ENCODE data around the gene SERPING1. TPM values are rescaled to one million over a fixed set of nuclear protein-coding genes. Genes with fewer than 3 reads are reported as not detected.

SERPING1 gene
- total and polyA plus RNA-seq, 2 donors (not counting 3 experiments of a cell fraction or from before 2014, with no cell fraction given) = 0.30 TPM; not detected in 1

GRCh38 chr11:57633394-57634070 lies 36.0 kb downstream of the SERPING1 start:
- BruUV-seq (replicated peaks) = no TSS peak

GRCh38 chr11:57634311-57634710 lies 36.8 kb downstream of the SERPING1 start:
- DNase-seq (ENCODE audit: low read depth, low spot score) (no peak), FAIRE-seq (no peak)
- TF ChIP-seq GATA2 (IDR thresholded peaks at IDR 0.05; ENCODE audit: insufficient read depth, insufficient read length, low read depth, low read length) = no peak
- Histone ChIP-seq H3K9ac (replicated peaks; ENCODE audit: extremely low read depth, insufficient read depth, low read length) (no peak overlapping the region), H3K9me3 (replicated peaks; ENCODE audit: control insufficient read depth, insufficient read depth, low read length) (no peaks in the 10 kb centered on the region), H3K4me1 (ENCODE audit: control insufficient read depth, extremely low read depth, insufficient read depth, low read length) (peaks cover 6% of the 10 kb centered on the region), H2AFZ (ENCODE audit: low read depth, low read length) (no peak overlapping the region), H3K79me2 (ENCODE audit: control insufficient read depth, insufficient read depth, low read length) (peaks cover 9% of the 10 kb centered on the region), H3K27me3 (ENCODE audit: control insufficient read depth in 2 of 2, insufficient read depth in 2 of 2, low read length in 2 of 2) (peaks cover 14% of the 10 kb centered on the region in 2 experiments), H3K27ac (ENCODE audit: insufficient read depth, low read depth, low read length) (no peak overlapping the region), H3K4me3 (replicated peaks in 1 of 3; ENCODE audit: insufficient read depth in 1 of 3, low read depth in 1 of 3, low read length in 3 of 3) (no peak overlapping the region), H3K9me1 (replicated peaks; ENCODE audit: control insufficient read depth, extremely low read depth, insufficient read depth, low read length) (no peaks in the 10 kb centered on the region), H4K20me1 (replicated peaks; ENCODE audit: control insufficient read depth, extremely low read depth, insufficient read depth, low read length) (no peaks in the 10 kb centered on the region), H3K4me2 (ENCODE audit: insufficient read depth, low read length) (no peak overlapping the region), H3K36me3 (ENCODE audit: control insufficient read depth in 2 of 2, extremely low read depth in 1 of 2, insufficient read depth in 2 of 2, low read length in 2 of 2) (no peaks in the 10 kb centered on the region)
- no TSS peak for BruUV-seq (replicated peaks)
- ChIA-PET POLR2A (no interaction called here), CTCF (interaction anchor here (0.7 to 1.7 kb wide), 4 partner anchors 10 to 66 kb away, joined by 3 to 12 read pairs (median 3); no protein-coding TSS in a partner anchor)
- intact Hi-C loops (cut with micrococcal nuclease) = no loop called here
- dilution Hi-C loops (cut with MboI; ENCODE audit: extremely low pct_ligation_motif_present, low sequenced_read_pairs) = no loop called here

More at GRCh38 chr11:57633394-57634070, 36.0 kb downstream of the SERPING1 start:
- Histone ChIP-seq H2AFZ (ENCODE audit: low read depth, low read length) (no peak overlapping the region), H4K20me1 (replicated peaks; ENCODE audit: control insufficient read depth, extremely low read depth, insufficient read depth, low read length) (no peaks in the 10 kb centered on the region), H3K4me1 (ENCODE audit: control insufficient read depth, extremely low read depth, insufficient read depth, low read length) (peaks cover 5% of the 10 kb centered on the region), H3K36me3 (ENCODE audit: control insufficient read depth in 2 of 2, extremely low read depth in 1 of 2, insufficient read depth in 2 of 2, low read length in 2 of 2) (no peaks in the 10 kb centered on the region), H3K9me3 (replicated peaks; ENCODE audit: control insufficient read depth, insufficient read depth, low read length) (no peaks in the 10 kb centered on the region), H3K9me1 (replicated peaks; ENCODE audit: control insufficient read depth, extremely low read depth, insufficient read depth, low read length) (no peaks in the 10 kb centered on the region), H3K27ac (ENCODE audit: insufficient read depth, low read depth, low read length) (no peak overlapping the region), H3K79me2 (ENCODE audit: control insufficient read depth, insufficient read depth, low read length) (peaks cover 2% of the 10 kb centered on the region), H3K27me3 (ENCODE audit: control insufficient read depth in 2 of 2, insufficient read depth in 2 of 2, low read length in 2 of 2) (peaks cover 14% of the 10 kb centered on the region in 2 experiments), H3K4me3 (replicated peaks in 1 of 3; ENCODE audit: insufficient read depth in 1 of 3, low read depth in 1 of 3, low read length in 3 of 3) (no peak overlapping the region), H3K4me2 (ENCODE audit: insufficient read depth, low read length) (no peak overlapping the region), H3K9ac (replicated peaks; ENCODE audit: extremely low read depth, insufficient read depth, low read length) (no peak overlapping the region)
- FAIRE-seq (no peak), DNase-seq (ENCODE audit: low read depth, low spot score) (no peak)
- POLR2A ChIA-PET = no interaction called here
- TF ChIP-seq EZH2 (IDR thresholded peaks at IDR 0.05; ENCODE audit: borderline replicate concordance, low read depth, low read length, severe bottlenecking) (no peak), MYC (IDR thresholded peaks at IDR 0.05; ENCODE audit: low read depth, low read length) (no peak)
- dilution Hi-C loops (cut with MboI; ENCODE audit: extremely low pct_ligation_motif_present, low sequenced_read_pairs) = no loop called here
- intact Hi-C loops (cut with micrococcal nuclease) = no loop called here
- CTCF ChIA-PET = interaction anchor here (1.7 kb wide), 1 partner anchor 11 kb away, joined by 12 read pairs; no protein-coding TSS in a partner anchor

Measured in endothelial cell of umbilical vein (primary cell).